HG03175 (cell line): ENCODE data around the gene SIPA1L2.

ENCODE experiments used
- ATAC-seq: cut with Tn5 transposase; IDR thresholded peaks from one replicate; pipeline ENCODE4 v1.9.1; 2021; ENCODE audit warnings: mild to moderate bottlenecking, moderate library complexity; ENCODE audit not compliant: unreplicated experiment

SIPA1L2 gene

GRCh38 chr1:232650418-232650817 is 20.5 kb upstream of the SIPA1L2 start:
- no peak for ATAC-seq

- ATAC-seq: no peak
These were observed 18.4 kb upstream of the SIPA1L2 start for GRCh38 chr1:232648316-232648715.

- ATAC-seq: no peak
These were observed 14.3 kb upstream of the SIPA1L2 start for GRCh38 chr1:232644209-232644608.

GRCh38 chr1:232643251-232643650 is 13.3 kb upstream of the SIPA1L2 start:
- ATAC-seq: no peak

- no peak for ATAC-seq
These were observed 11.6 kb upstream of the SIPA1L2 start for GRCh38 chr1:232641507-232641906.

- no peak for ATAC-seq
These were observed 6.9 kb upstream of the SIPA1L2 start for GRCh38 chr1:232636799-232637198.

GRCh38 chr1:232635778-232636356 is 5.9 kb upstream of the SIPA1L2 start:
- ATAC-seq: peak; percentile 81

- no peak for ATAC-seq
These were observed 5.3 kb upstream of the SIPA1L2 start for GRCh38 chr1:232635279-232635678.

GRCh38 chr1:232634096-232634495 is 4.2 kb upstream of the SIPA1L2 start:
- ATAC-seq: no peak

- no peak for ATAC-seq
These were observed 912 bp upstream of the SIPA1L2 start for GRCh38 chr1:232630894-232631195.

- peak; percentile 39 for ATAC-seq
These were observed 485 bp downstream of the SIPA1L2 start for GRCh38 chr1:232629250-232630046.

GRCh38 chr1:232628335-232629249 is 1.3 kb downstream of the SIPA1L2 start:
- ATAC-seq: no peak

- ATAC-seq: no peak
These were observed 2.1 kb downstream of the SIPA1L2 start for GRCh38 chr1:232627645-232628334.

GRCh38 chr1:232627171-232627570 is 2.8 kb downstream of the SIPA1L2 start:
- ATAC-seq: no peak

GRCh38 chr1:232626452-232626851 is 3.5 kb downstream of the SIPA1L2 start:
- ATAC-seq: no peak

- no peak for ATAC-seq
These were observed 4.5 kb downstream of the SIPA1L2 start for GRCh38 chr1:232625319-232625868.

GRCh38 chr1:232624546-232625281 is 5.2 kb downstream of the SIPA1L2 start:
- no peak for ATAC-seq

GRCh38 chr1:232622981-232623380 is 7.0 kb downstream of the SIPA1L2 start:
- ATAC-seq: no peak

- no peak for ATAC-seq
These were observed 7.6 kb downstream of the SIPA1L2 start for GRCh38 chr1:232622378-232622777.

- ATAC-seq: no peak
These were observed 8.9 kb downstream of the SIPA1L2 start for GRCh38 chr1:232621050-232621449.
